SKM-1 treated with dmso at 0.1 percent for 144 hours (cell line): Measurements from ENCODE around the gene SPACA4.
"Not testable (repeated sequence)": the region's sequence is repeated elsewhere in the genome, so short reads cannot be mapped to it uniquely, and the experiment has no call there.

Experiments
- DNase-seq: peaks from one replicate; lab custom pipeline; 2025; ENCODE audit not compliant: unreplicated experiment; lab: John Stamatoyannopoulos, UW

Gene SPACA4

GRCh38 chr19:48618278-48618915, 11.9 kb downstream of the SPACA4 start:
- no peak for DNase-seq

GRCh38 chr19:48618916-48619691, 12.6 kb downstream of the SPACA4 start, which contains the start of the genes RPL18 and SPHK2:
Gene RPL18 (minus strand): TSS chr19:48619178. CDS start chr19:48619143, 35 bp downstream.
Gene SPHK2 (plus strand): TSS chr19:48619506. CDS start chr19:48620515, 1,009 bp downstream.
- DNase-seq, result peak; percentile 91

DNA sequence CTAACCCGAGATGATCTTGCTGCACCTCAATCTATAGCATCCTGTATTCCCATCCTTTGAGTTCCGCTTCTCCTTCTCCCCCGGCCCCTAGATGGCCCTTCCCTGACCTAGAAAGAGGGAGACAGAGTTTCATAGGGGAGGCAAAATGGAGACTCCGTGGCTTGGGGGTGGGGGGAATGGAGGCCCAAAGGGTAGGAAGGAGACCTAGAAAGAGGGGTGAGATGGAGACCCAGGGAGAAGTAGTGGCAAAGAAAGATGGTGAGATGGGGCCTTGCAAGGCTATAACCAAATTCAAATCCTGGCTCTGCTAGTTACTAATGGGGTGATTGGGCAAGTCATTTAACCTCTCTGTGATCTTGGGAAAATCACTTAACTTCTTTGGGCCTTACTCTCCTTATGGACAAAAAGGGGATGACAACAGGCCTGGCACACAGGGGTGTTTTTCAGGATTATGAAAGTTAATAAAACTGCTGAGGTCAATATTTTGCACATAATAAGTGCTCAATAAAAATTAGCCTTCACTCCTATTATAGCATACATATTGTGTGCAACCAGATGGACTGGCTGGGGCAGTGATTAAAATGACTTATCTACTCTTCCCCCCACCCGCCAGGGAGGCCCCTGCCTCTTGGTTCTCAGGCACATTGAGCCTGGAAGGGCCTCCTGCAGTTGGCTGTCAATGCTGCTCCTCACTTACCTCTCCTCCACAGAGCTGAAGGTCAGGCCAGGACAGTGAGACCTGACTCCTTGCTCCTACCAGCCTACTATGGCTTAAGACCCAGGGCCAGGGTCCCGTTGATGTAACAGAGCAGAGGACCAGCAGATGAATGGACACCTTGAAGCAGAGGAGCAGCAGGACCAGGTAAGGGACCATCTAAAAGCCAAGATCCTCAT, 13.4 kb downstream of the SPACA4 start:
- no peak for DNase-seq

DNA sequence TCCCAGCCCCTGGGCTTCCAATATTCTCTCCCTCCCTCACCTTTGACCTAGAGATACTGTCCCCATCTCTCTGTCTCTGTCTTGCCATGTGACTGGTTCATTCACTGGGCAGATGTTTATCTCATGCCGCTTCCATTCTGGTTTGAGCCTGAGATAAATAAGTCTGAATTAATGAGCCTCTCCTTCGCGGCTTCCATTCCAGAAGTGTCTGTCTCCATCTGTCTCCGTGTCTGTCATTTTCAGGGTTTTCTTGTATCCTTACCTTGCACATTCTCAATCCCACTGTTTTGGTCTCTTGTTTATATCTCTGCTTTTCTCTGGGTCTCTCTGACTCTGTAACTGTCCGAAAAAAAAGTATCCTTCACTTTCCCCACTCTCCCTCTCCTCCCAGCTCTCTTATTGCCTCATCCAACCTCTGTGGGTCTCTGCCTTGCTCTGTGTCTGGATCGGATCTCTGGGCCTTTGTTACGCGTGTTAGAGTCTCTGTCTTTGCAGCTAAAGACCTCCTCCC, 17.1 kb downstream of the SPACA4 start:
- no peak for DNase-seq

DNA sequence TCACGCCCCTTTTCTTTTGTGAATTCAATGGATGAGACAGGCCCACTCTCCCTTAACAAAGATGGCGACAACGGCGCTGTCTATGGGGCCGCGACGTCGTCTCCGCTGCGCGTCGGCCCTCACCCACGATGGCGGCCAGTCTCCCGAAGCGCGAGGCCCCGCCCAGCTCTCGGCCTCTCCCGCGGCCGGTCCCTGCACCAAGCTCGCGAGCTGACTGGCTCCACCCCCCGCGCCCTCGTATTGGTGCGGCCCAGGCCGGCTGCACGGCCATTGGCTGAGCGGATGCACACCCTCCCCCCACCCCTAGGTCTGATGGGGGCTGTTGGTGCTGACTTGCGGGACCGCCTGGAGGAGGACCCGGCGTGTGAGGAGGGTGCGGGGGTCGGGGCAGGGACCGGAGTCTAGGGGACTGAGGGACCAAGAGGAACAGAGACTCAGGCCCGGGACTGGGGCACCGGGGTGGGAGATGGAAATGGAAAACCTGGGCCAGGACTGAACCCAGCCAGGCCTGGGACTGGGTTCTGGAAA, 17.6 kb downstream of the SPACA4 start:
- DNase-seq, result no peak

GRCh38 chr19:48624791-48625723, 18.5 kb downstream of the SPACA4 start:
- no peak for DNase-seq

- DNase-seq, result no peak
Measured at GRCh38 chr19:48625891-48626327, 19.4 kb downstream of the SPACA4 start.

- DNase-seq, result no peak
Measured at GRCh38 chr19:48627201-48627864, 20.8 kb downstream of the SPACA4 start.

GRCh38 chr19:48627865-48628314, 21.3 kb downstream of the SPACA4 start:
- no peak for DNase-seq

DNA sequence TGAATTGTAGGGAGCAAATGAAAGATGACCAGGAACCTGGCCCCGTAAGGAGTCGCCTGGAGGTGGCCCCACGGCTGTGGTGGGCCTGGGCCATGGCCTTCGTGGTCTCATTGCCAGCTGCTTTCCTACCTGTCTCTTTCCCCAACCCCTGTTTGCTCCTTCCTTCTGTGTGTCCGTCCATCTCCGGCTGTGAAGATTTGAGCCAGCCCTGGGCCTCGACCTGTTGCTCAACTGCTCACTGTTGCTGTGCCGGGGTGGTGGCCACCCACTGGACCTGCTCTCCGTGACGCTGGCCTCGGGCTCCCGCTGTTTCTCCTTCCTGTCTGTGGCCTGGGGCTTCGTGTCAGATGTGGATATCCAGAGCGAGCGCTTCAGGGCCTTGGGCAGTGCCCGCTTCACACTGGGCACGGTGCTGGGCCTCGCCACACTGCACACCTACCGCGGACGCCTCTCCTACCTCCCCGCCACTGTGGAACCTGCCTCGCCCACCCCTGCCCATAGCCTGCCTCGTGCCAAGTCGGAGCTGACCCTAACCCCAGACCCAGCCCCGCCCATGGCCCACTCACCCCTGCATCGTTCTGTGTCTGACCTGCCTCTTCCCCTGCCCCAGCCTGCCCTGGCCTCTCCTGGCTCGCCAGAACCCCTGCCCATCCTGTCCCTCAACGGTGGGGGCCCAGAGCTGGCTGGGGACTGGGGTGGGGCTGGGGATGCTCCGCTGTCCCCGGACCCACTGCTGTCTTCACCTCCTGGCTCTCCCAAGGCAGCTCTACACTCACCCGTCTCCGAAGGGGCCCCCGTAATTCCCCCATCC, 22.1 kb downstream of the SPACA4 start:
- DNase-seq, result no peak

DNA sequence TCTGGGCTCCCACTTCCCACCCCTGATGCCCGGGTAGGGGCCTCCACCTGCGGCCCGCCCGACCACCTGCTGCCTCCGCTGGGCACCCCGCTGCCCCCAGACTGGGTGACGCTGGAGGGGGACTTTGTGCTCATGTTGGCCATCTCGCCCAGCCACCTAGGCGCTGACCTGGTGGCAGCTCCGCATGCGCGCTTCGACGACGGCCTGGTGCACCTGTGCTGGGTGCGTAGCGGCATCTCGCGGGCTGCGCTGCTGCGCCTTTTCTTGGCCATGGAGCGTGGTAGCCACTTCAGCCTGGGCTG, 22.7 kb downstream of the SPACA4 start:
- DNase-seq, result no peak

DNA sequence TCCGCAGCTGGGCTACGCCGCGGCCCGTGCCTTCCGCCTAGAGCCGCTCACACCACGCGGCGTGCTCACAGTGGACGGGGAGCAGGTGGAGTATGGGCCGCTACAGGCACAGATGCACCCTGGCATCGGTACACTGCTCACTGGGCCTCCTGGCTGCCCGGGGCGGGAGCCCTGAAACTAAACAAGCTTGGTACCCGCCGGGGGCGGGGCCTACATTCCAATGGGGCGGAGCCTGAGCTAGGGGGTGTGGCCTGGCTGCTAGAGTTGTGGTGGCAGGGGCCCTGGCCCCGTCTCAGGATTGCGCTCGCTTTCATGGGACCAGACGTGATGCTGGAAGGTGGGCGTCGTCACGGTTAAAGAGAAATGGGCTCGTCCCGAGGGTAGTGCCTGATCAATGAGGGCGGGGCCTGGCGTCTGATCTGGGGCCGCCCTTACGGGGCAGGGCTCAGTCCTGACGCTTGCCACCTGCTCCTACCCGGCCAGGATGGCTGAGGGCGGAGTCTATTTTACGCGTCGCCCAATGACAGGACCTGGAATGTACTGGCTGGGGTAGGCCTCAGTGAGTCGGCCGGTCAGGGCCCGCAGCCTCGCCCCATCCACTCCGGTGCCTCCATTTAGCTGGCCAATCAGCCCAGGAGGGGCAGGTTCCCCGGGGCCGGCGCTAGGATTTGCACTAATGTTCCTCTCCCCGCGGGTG, 23.2 kb downstream of the SPACA4 start:
- no peak for DNase-seq

DNA sequence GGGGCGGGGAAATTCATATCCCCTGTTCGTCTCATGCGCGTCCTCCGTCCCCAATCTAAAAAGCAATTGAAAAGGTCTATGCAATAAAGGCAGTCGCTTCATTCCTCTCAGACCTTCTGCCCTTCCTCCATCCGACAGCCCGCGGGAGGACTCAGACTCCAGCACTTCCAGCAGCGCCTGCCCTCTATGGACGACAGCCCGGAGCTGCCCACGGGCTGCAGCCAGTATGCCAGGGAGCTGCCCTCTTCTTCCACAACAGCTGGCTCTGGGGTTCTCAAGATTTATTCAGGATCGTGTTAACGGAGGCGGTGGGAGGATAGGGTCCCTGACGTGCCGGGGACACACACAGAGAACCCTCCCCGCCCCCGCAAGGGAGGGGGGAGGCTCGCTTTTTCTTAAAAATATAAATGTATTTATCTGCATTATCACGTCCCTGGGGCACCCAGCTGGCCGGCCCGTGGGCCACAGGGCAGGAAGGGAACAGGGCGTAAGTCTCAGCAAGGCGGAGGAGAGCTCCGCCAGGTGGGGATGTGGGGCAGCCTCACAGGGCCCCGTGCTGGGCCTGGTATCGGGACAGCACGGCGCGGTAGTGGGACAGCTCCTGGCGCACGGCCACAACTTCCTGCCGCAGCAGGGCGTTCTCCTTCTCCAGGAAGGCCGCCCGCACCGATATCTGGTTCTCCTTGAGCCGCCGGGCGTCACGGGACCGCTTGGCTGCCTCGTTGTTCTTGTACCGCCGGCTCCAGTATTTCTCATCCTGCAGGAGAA, 23.9 kb downstream of the SPACA4 start:
- DNase-seq, result no peak

DNA sequence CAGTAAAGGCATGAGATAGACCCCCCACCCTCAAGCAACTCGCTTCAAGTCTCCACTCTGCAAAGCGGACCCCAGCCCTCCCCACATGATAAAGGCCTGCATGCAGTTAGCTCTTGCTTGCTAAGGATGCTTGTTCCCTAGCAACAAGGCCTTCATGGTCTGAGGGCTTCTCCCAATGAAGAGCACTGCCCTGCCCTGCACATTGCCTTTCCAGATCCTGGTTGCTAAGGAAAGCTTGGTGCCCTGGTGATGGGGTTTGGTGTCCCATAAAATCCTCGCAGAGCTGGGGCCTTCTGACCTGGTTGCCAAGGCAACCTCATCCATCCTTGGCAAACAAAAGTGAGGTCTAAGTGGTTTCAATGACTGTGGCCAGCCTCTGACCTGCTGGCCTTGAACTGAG, 24.7 kb downstream of the SPACA4 start:
- DNase-seq, result no peak

DNA sequence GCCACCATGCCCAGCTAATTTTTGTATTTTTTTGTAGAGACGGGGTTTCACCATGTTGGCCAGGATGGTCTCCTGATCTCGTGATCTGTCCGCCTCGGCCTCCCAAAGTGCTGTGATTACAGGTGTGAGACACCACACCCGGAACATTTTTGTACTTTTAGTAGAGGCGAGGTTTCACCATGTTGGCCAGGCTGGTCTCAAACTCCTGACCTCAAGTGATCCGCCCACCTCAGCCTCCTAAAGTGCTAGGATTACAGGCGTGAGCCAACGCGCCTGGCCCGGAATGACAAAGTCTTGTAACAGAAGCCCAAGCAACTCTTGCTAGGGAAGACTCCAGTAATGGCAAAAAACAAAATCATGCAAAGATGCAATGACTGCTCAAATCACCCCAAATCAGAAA, 25.7 kb downstream of the SPACA4 start:
- not testable (repeated sequence) for DNase-seq

- DNase-seq, result no peak
Measured at GRCh38 chr19:48632692-48633147, 26.2 kb downstream of the SPACA4 start.
